PC-3 (cell line): ENCODE measurements around the gene BIVM. TPM values are rescaled to one million over a fixed set of nuclear protein-coding genes. Genes with fewer than 3 reads are reported as not detected.

Source experiments
- ATAC-seq: fragments of 200-7000 bp; cut with Tn5 transposase; 2 replicates; pipeline ENCODE4 v1.9.1; 2020; ENCODE audit warnings: mild to moderate bottlenecking, moderate library complexity
- BruUV-seq: library from RNA; stranded (reverse); fragments of 400-500 nt; replicated peaks from 2 replicates; lab custom pipeline; 2021; lab: Mats Ljungman, UMichigan
- CTCF ChIA-PET: fragments of 300-600 bp; sonication (Branson Sonifier 250); formaldehyde crosslinking; loops from one replicate; lab custom pipeline; 2022; ENCODE audit warnings: antibody characterized with exemption; lab: Charles Lee
- POLR2A ChIA-PET: fragments of 300-600 bp; sonication (Branson Sonifier 250); formaldehyde crosslinking; loops from one replicate; lab custom pipeline; 2022; ENCODE audit warnings: antibody characterized with exemption; ENCODE audit not compliant: unreplicated experiment; lab: Charles Lee
- DNase-seq: peaks from one replicate; pipeline ENCODE4 v3.0.0-alpha.2; 2015
- H2AFZ ChIP-seq: fragments of 300-600 bp; sonication (generic); 2 replicates; pipeline ENCODE4 v1.6.0; 2016; ENCODE audit warnings: antibody characterized with exemption, low read length
- H3F3A ChIP-seq: fragments of 300-600 bp; sonication (generic); one replicate; pipeline ENCODE4 v1.6.0; 2017; ENCODE audit warnings: antibody characterized with exemption, low read length, control low read depth, mild to moderate bottlenecking; ENCODE audit not compliant: unreplicated experiment
- H3K27ac ChIP-seq: fragments of 300-600 bp; sonication (generic); 2 replicates; pipeline ENCODE4 v1.5.1; 2016; ENCODE audit warnings: mild to moderate bottlenecking, low read length
- H3K27me3 ChIP-seq: fragments of 300-600 bp; sonication (generic); 2 replicates; pipeline ENCODE4 v1.6.1; 2016; ENCODE audit warnings: low read length, mixed read lengths
- H3K36me3 ChIP-seq: fragments of 300-600 bp; sonication (generic); 2 replicates; pipeline ENCODE4 v1.6.1; 2016; ENCODE audit warnings: low read depth, mixed run types, low read length, mixed read lengths
- H3K4me1 ChIP-seq: fragments of 300-600 bp; sonication (generic); 2 replicates; pipeline ENCODE4 v1.5.1; 2016; ENCODE audit warnings: low read length; ENCODE audit not compliant: insufficient read depth
- H3K4me2 ChIP-seq: fragments of 300-600 bp; sonication (generic); 2 replicates; pipeline ENCODE4 v1.6.0; 2016; ENCODE audit warnings: low read length
- H3K4me3 ChIP-seq: fragments of 300-600 bp; sonication (generic); 2 replicates; pipeline ENCODE4 v1.5.1; 2016; ENCODE audit warnings: mild to moderate bottlenecking, low read length, mixed read lengths
- H3K79me2 ChIP-seq: fragments of 300-600 bp; sonication (generic); 2 replicates; pipeline ENCODE4 v1.6.1; 2017; ENCODE audit warnings: low read length, mixed read lengths
- H3K9ac ChIP-seq: fragments of 300-600 bp; sonication (generic); 2 replicates; pipeline ENCODE4 v1.6.0; 2016; ENCODE audit warnings: mild to moderate bottlenecking, low read length
- H3K9me2 ChIP-seq: fragments of 300-600 bp; sonication (generic); replicated peaks from 2 replicates; pipeline ENCODE4 v1.6.1; 2016; ENCODE audit warnings: mixed run types, low read length, mixed read lengths
- H3K9me3 ChIP-seq: fragments of 300-600 bp; sonication (generic); 2 replicates; pipeline ENCODE4 v1.6.1; 2016; ENCODE audit warnings: low read length, mixed read lengths
- H4K20me1 ChIP-seq: fragments of 300-600 bp; sonication (generic); 2 replicates; pipeline ENCODE4 v1.6.1; 2016; ENCODE audit warnings: low read length, mixed read lengths
- CTCF ChIP-seq: fragments of 300-600 bp; sonication (generic); conservative IDR thresholded peaks from 2 replicates; pipeline ENCODE4 v1.5.1; 2017; ENCODE audit warnings: antibody characterized with exemption, low read depth, mild to moderate bottlenecking, low read length
- EZH2 ChIP-seq: fragments of 300-600 bp; sonication (generic); IDR thresholded peaks from one replicate; pipeline ENCODE4 v1.6.1; 2017; ENCODE audit warnings: antibody characterized with exemption, mild to moderate bottlenecking, low read length; ENCODE audit not compliant: unreplicated experiment
- EZH2phosphoT487 ChIP-seq: fragments of 300-600 bp; sonication (generic); IDR thresholded peaks from 2 replicates; pipeline ENCODE4 v1.6.1; 2018; ENCODE audit warnings: mild to moderate bottlenecking, antibody characterized with exemption, low read length, borderline replicate concordance
- intact Hi-C: fragments of 100-400 bp; cut with micrococcal nuclease; formaldehyde crosslinking; loops from 2 replicates; pipeline ENCODE4 v1.9.0; 2023
- total RNA-seq: library from RNA; depleted of rRNA; stranded (reverse); fragments of >200 nt; gene quantifications from 2 replicates; pipeline ENCODE4 v1.2.3, GENCODE V29; 2014

BIVM gene
- total RNA-seq, 1 experiment from 2014 or later, result 6.7 TPM

- ATAC-seq, result no peak
- no TSS peak for BruUV-seq
Observed at GRCh38 chr13:102863590-102863989, 64.7 kb downstream of the BIVM start.

DNA sequence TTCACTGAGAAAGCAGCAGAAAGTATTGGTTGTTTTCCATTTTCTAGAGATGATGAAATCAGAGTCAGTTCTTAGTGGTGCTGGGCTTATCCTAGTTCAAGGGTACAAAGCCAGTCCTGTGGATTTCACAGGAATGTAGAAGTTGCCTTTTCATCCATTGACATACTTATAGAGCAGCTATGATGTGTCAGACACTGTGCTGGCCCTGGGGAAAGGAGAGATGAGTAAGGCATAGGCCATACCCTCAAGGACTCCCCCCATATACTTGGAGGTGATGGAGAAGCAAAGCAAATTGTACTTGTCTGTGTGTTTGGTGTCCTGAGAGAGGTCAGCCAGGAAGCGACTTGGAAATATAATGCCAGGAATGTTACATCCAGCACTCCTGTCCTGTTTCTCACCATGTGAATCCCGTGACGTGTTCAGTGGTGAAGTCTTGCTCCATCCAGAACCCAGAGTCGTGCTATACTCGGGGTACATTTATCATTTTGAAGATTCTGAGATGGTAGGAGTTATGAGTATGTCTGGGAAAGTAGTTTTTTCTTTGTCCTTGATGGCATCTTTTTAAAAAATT is 69.5 kb downstream of the BIVM start:
- intact Hi-C loops, result no loop called here
- TF ChIP-seq EZH2phosphoT487 (no peak), EZH2 (no peak), CTCF (no peak)
- no peak for ATAC-seq
- H3K27me3 ChIP-seq, result no peaks in the 10 kb centered on the region
- H3F3A ChIP-seq, result no peaks in the 10 kb centered on the region
- no peaks in the 10 kb centered on the region for H4K20me1 ChIP-seq
- no peak overlapping the region for H3K27ac ChIP-seq
- no peak overlapping the region for H2AFZ ChIP-seq
- H3K9me3 ChIP-seq, result no peaks in the 10 kb centered on the region
- no peak overlapping the region for H3K9ac ChIP-seq
- peaks cover 8% of the 10 kb centered on the region for H3K4me1 ChIP-seq
- CTCF ChIA-PET, result no interaction called here
- BruUV-seq, result no TSS peak
- POLR2A ChIA-PET, result no interaction called here
- H3K4me3 ChIP-seq, result no peak overlapping the region
- no peak overlapping the region for H3K4me2 ChIP-seq
- no peaks in the 10 kb centered on the region for H3K79me2 ChIP-seq
- no peak for DNase-seq
- peaks cover 4% of the 10 kb centered on the region; the same call in 1 of the 2 replicates for H3K36me3 ChIP-seq
- H3K9me2 ChIP-seq, result no peaks in the 10 kb centered on the region

More at GRCh38 chr13:102863590-102863989, 64.7 kb downstream of the BIVM start:
- Histone ChIP-seq H3K4me2 (no peak overlapping the region), H2AFZ (no peak overlapping the region), H3K4me1 (no peaks in the 10 kb centered on the region), H3F3A (no peaks in the 10 kb centered on the region), H4K20me1 (no peaks in the 10 kb centered on the region), H3K27ac (no peak overlapping the region), H3K36me3 (peaks cover 15% of the 10 kb centered on the region; the same call in 1 of the 2 replicates), H3K9me2 (no peaks in the 10 kb centered on the region), H3K4me3 (no peak overlapping the region), H3K9me3 (no peaks in the 10 kb centered on the region), H3K27me3 (no peaks in the 10 kb centered on the region), H3K79me2 (no peaks in the 10 kb centered on the region), H3K9ac (no peak overlapping the region)
- no peak for DNase-seq
- TF ChIP-seq EZH2phosphoT487, result no peak
- TF ChIP-seq EZH2, result no peak
- TF ChIP-seq CTCF, result no peak
- intact Hi-C loops, result no loop called here
- ChIA-PET POLR2A (no interaction called here), CTCF (no interaction called here)

DNA sequence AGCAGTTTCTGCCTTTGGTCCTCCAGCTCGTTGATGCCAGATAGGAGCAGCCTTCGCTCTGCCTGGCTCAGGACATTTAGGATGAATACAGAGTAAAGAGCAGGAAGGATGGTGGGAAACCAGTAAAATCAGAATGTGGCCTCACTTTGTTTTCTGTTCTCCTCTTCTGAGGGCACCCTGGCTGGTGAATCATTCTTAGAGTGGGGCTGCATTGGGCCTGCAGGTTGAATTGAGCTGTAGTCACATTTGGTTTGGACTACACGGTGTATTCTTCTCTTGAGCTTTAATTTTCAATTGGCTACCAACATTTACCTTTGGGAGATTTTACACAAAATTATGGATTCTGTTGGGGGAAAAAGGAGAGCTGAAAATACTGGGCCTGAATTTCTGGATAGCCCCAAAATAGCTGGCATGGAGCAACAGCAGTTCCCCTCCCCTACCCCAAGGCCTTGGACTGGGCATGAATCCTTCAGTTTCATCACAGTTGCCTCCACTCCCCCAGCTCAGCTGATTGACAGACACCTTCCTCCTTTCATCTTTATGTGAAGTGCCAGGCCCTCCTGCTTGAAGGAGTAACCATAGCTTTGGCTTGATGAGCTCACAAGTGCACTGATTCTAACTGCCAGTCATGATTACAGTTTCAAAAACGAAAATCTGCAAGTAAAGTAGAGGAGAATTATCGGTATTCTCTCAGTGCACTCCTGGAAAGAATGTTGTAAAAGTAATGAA is 71.2 kb downstream of the BIVM start:
- POLR2A ChIA-PET, result no interaction called here
- Histone ChIP-seq H3K36me3 (peaks cover 4% of the 10 kb centered on the region; the same call in 1 of the 2 replicates), H3K9ac (no peak overlapping the region), H3K4me1 (peaks cover 16% of the 10 kb centered on the region), H3K4me2 (no peak overlapping the region), H3K79me2 (no peaks in the 10 kb centered on the region), H3K27ac (no peak overlapping the region), H3K9me3 (no peaks in the 10 kb centered on the region), H2AFZ (no peak overlapping the region), H4K20me1 (no peaks in the 10 kb centered on the region), H3F3A (no peaks in the 10 kb centered on the region), H3K9me2 (no peaks in the 10 kb centered on the region), H3K4me3 (no peak overlapping the region), H3K27me3 (no peaks in the 10 kb centered on the region)
- CTCF ChIA-PET, result interaction anchor here (0.7 kb wide), 2 partner anchors 8 to 86 kb away, joined by 3 read pairs; no protein-coding TSS in a partner anchor
- DNase-seq (no peak), ATAC-seq (peak; percentile 31)
- BruUV-seq, result no TSS peak
- intact Hi-C loops, result no loop called here
- no peak for TF ChIP-seq EZH2
- TF ChIP-seq EZH2phosphoT487, result no peak
- TF ChIP-seq CTCF, result no peak
